Trophoblast cell (in vitro differentiated cells and primary cell): Measurements from ENCODE around the gene FOXF2.

Experiments used
- DNase-seq, 2 donors: peaks; one replicate each; pipeline ENCODE4 v3.0.0-alpha.2; 2016
- H2AFZ ChIP-seq: 2 replicates; pipeline ENCODE4 v1.6.1; 2013; ENCODE audit warnings: low read length, moderate library complexity, mild to moderate bottlenecking; ENCODE audit not compliant: insufficient read depth, poor library complexity
- H2AK5ac ChIP-seq: 2 replicates; pipeline ENCODE4 v1.6.1; 2013; ENCODE audit warnings: mild to moderate bottlenecking, low read length
- H2BK120ac ChIP-seq: 2 replicates; pipeline ENCODE4 v1.6.1; 2013; ENCODE audit warnings: low read length, mild to moderate bottlenecking, moderate library complexity; ENCODE audit not compliant: insufficient read depth, poor library complexity
- H2BK12ac ChIP-seq: 2 replicates; pipeline ENCODE4 v1.6.1; 2013; ENCODE audit warnings: mild to moderate bottlenecking, low read length, moderate library complexity
- H2BK5ac ChIP-seq: 2 replicates; pipeline ENCODE4 v1.6.1; 2013; ENCODE audit warnings: low read length, low read depth, moderate library complexity, mild to moderate bottlenecking; ENCODE audit not compliant: poor library complexity
- H3K14ac ChIP-seq: 2 replicates; pipeline ENCODE4 v1.6.1; 2013; ENCODE audit warnings: mild to moderate bottlenecking, low read length
- H3K18ac ChIP-seq: 2 replicates; pipeline ENCODE4 v1.6.1; 2013; ENCODE audit warnings: mild to moderate bottlenecking, low read length
- H3K23ac ChIP-seq: 2 replicates; pipeline ENCODE4 v1.6.1; 2013; ENCODE audit warnings: low read length
- H3K27ac ChIP-seq: 2 replicates; pipeline ENCODE4 v1.5.1; 2013; ENCODE audit warnings: low read depth, mild to moderate bottlenecking, inconsistent platforms, low read length, moderate library complexity
- H3K27me3 ChIP-seq: 2 replicates; pipeline ENCODE4 v1.6.1; 2013; ENCODE audit warnings: inconsistent platforms, mild to moderate bottlenecking, low read length, moderate library complexity; ENCODE audit not compliant: insufficient read depth
- H3K36me3 ChIP-seq, 2 experiments: 1 replicate in 1 of 2; 2 replicates in 1 of 2; pipeline ENCODE4 v1.6.1; 2013; ENCODE audit warnings: low read length in 2 of 2, mild to moderate bottlenecking in 2 of 2, moderate library complexity in 1 of 2; ENCODE audit not compliant: insufficient read depth in 2 of 2, control insufficient read depth in 1 of 2
- H3K4ac ChIP-seq: 2 replicates; pipeline ENCODE4 v1.6.1; 2013; ENCODE audit warnings: low read depth, mild to moderate bottlenecking, low read length, moderate library complexity
- H3K4me1 ChIP-seq, 2 experiments: 1 replicate in 1 of 2; 2 replicates in 1 of 2; pipeline ENCODE4 v1.6.1; 2013; ENCODE audit warnings: low read length in 2 of 2, mild to moderate bottlenecking in 2 of 2, moderate library complexity in 1 of 2; ENCODE audit not compliant: insufficient read depth in 2 of 2, control insufficient read depth in 1 of 2
- H3K4me2 ChIP-seq: 2 replicates; pipeline ENCODE4 v1.6.1; 2013; ENCODE audit warnings: inconsistent platforms, mild to moderate bottlenecking, low read length, moderate library complexity
- H3K4me3 ChIP-seq: 2 replicates; pipeline ENCODE4 v1.5.1; 2013; ENCODE audit warnings: mild to moderate bottlenecking, low read depth, low read length, inconsistent platforms
- H3K79me1 ChIP-seq: one replicate; pipeline ENCODE4 v1.6.1; 2013; ENCODE audit warnings: low read length
- H3K79me2 ChIP-seq: 2 replicates; pipeline ENCODE4 v1.6.1; 2013; ENCODE audit warnings: low read length, mild to moderate bottlenecking; ENCODE audit not compliant: control insufficient read depth, insufficient read depth, poor library complexity
- H3K9ac ChIP-seq: 2 replicates; pipeline ENCODE4 v1.6.1; 2013; ENCODE audit warnings: mild to moderate bottlenecking, low read length
- H3K9me3 ChIP-seq: 2 replicates; pipeline ENCODE4 v1.6.1; 2013; ENCODE audit warnings: low read depth, mild to moderate bottlenecking, control low read depth, inconsistent platforms, low read length; ENCODE audit not compliant: insufficient read depth
- H4K12ac ChIP-seq: 2 replicates; pipeline ENCODE4 v1.6.1; 2013; ENCODE audit warnings: low read depth, mild to moderate bottlenecking, low read length, moderate library complexity
- H4K8ac ChIP-seq: 2 replicates; pipeline ENCODE4 v1.6.1; 2013; ENCODE audit warnings: low read depth, mild to moderate bottlenecking, low read length, moderate library complexity
- H4K91ac ChIP-seq: one replicate; pipeline ENCODE4 v1.6.1; 2013; ENCODE audit warnings: low read depth, mild to moderate bottlenecking, low read length, moderate library complexity
- WGBS: extraction: QIAGEN DNeasy Blood & Tissue Kit; methylation state at CpG from one replicate; pipeline ENCODE4 v1.1.7; 2013; ENCODE audit warnings: missing lambda C conversion rate; ENCODE audit not compliant: insufficient read length, insufficient coverage; ENCODE audit errors: extremely low coverage; 5-methylcytosine and 5-hydroxymethylcytosine counted together

FOXF2 gene

GRCh38 chr6:1390946-1391799 lies 1.8 kb downstream of the FOXF2 start:
- H3K79me1 ChIP-seq = no peaks in the 10 kb centered on the region
- peaks cover 7% of the 10 kb centered on the region for H3K9me3 ChIP-seq
- H3K79me2 ChIP-seq = no peaks in the 10 kb centered on the region
- peak overlapping the region; percentile 33 for H3K4me3 ChIP-seq
- H3K14ac ChIP-seq = no peak overlapping the region
- no peak overlapping the region for H3K9ac ChIP-seq
- peaks cover 13 to 20% of the 10 kb centered on the region in 2 experiments for H3K4me1 ChIP-seq
- H4K8ac ChIP-seq = no peak overlapping the region
- H3K27ac ChIP-seq = no peak overlapping the region
- no CpG with 5 or more reads among the region's 30 CpGs for WGBS
- peak overlapping the region; percentile 62 for H3K4me2 ChIP-seq
- H3K27me3 ChIP-seq = peaks cover 88% of the 10 kb centered on the region
- no peaks in the 10 kb centered on the region for H3K36me3 ChIP-seq
- H4K91ac ChIP-seq = no peak overlapping the region
- H2AFZ ChIP-seq = no peak overlapping the region
- H2BK120ac ChIP-seq = no peak overlapping the region
- no peak overlapping the region for H2BK12ac ChIP-seq
- H2BK5ac ChIP-seq = no peak overlapping the region
- no peak overlapping the region for H3K23ac ChIP-seq
- no peak overlapping the region for H3K4ac ChIP-seq
- H3K18ac ChIP-seq = no peak overlapping the region
- H4K12ac ChIP-seq = no peak overlapping the region
- peak; percentile 49 to 53 for DNase-seq
- H2AK5ac ChIP-seq = no peak overlapping the region

- H2BK120ac ChIP-seq = no peak overlapping the region
- no peak overlapping the region for H3K4ac ChIP-seq
- no peak overlapping the region for H3K18ac ChIP-seq
- no CpG with 5 or more reads among the region's 11 CpGs for WGBS
- no peak overlapping the region for H3K4me2 ChIP-seq
- peaks cover 13 to 20% of the 10 kb centered on the region in 2 experiments for H3K4me1 ChIP-seq
- H2AFZ ChIP-seq = no peak overlapping the region
- H3K27me3 ChIP-seq = peaks cover 83% of the 10 kb centered on the region
- no peak overlapping the region for H4K8ac ChIP-seq
- no peaks in the 10 kb centered on the region for H3K79me1 ChIP-seq
- H2AK5ac ChIP-seq = no peak overlapping the region
- H3K79me2 ChIP-seq = no peaks in the 10 kb centered on the region
- H2BK12ac ChIP-seq = no peak overlapping the region
- no peak for DNase-seq
- no peak overlapping the region for H3K23ac ChIP-seq
- no peak overlapping the region for H3K27ac ChIP-seq
- no peak overlapping the region for H3K9ac ChIP-seq
- H3K9me3 ChIP-seq = peaks cover 7% of the 10 kb centered on the region
- H3K14ac ChIP-seq = no peak overlapping the region
- H3K4me3 ChIP-seq = no peak overlapping the region
- H4K12ac ChIP-seq = no peak overlapping the region
- H3K36me3 ChIP-seq = no peaks in the 10 kb centered on the region
- H4K91ac ChIP-seq = no peak overlapping the region
- no peak overlapping the region for H2BK5ac ChIP-seq
Measured at GRCh38 chr6:1391800-1392309, 2.5 kb downstream of the FOXF2 start.

DNA sequence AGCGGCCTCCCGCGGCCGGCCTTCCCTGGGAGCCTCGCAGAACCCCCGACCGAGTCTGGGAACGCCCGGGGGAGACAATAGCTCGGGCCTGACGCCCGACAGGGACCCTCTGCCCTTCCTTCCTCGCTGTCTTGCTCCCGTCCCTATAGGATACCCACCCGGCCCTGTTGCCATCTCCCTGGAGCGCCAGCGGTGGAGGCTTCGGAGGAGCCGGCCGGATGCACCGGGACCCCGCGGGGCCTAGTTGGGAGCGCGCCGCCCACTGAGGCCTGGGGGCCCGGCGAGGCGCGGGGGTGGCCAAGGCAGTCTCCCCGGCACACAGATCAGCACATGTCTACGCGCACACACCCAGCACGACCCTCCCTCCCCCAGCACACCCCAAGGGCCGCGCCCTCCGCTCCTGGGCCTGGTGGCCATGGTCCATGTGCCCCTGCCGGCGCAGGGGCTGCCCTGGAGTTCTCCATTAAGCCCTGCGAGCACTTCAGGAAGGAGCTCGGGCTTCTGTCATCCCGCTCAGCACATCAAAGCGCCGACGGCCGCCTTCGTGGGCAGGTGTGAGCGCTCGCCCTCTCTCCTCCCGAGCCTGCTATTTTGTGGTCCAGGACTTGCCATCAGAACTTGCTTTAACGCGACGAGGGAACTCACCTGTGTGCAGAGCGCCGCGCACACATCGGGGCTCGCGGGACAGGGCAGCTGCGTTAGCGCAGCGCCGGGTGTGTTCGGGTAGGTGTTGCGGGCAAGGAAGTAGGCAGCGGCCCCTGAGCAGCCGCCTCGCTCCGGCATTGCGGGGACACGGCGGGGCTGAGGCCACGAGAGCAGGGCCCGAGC lies 3.7 kb downstream of the FOXF2 start:
- no peak overlapping the region for H3K4me3 ChIP-seq
- H3K23ac ChIP-seq = no peak overlapping the region
- no peak overlapping the region for H4K91ac ChIP-seq
- H3K4ac ChIP-seq = no peak overlapping the region
- H3K9me3 ChIP-seq = peaks cover 7% of the 10 kb centered on the region
- no peaks in the 10 kb centered on the region for H3K79me1 ChIP-seq
- H3K4me1 ChIP-seq = peaks cover 11 to 19% of the 10 kb centered on the region in 2 experiments
- no peak overlapping the region for H3K9ac ChIP-seq
- no peak overlapping the region for H3K14ac ChIP-seq
- H2AK5ac ChIP-seq = no peak overlapping the region
- H3K27ac ChIP-seq = no peak overlapping the region
- no peak overlapping the region for H4K12ac ChIP-seq
- peaks cover 77% of the 10 kb centered on the region for H3K27me3 ChIP-seq
- DNase-seq = no peak
- WGBS = no CpG with 5 or more reads among the region's 74 CpGs
- no peak overlapping the region for H4K8ac ChIP-seq
- H2BK12ac ChIP-seq = no peak overlapping the region
- H2AFZ ChIP-seq = no peak overlapping the region
- no peak overlapping the region for H2BK5ac ChIP-seq
- peak overlapping the region; percentile 34 for H3K4me2 ChIP-seq
- H3K36me3 ChIP-seq = no peaks in the 10 kb centered on the region
- no peak overlapping the region for H2BK120ac ChIP-seq
- no peak overlapping the region for H3K18ac ChIP-seq
- no peaks in the 10 kb centered on the region for H3K79me2 ChIP-seq

DNA sequence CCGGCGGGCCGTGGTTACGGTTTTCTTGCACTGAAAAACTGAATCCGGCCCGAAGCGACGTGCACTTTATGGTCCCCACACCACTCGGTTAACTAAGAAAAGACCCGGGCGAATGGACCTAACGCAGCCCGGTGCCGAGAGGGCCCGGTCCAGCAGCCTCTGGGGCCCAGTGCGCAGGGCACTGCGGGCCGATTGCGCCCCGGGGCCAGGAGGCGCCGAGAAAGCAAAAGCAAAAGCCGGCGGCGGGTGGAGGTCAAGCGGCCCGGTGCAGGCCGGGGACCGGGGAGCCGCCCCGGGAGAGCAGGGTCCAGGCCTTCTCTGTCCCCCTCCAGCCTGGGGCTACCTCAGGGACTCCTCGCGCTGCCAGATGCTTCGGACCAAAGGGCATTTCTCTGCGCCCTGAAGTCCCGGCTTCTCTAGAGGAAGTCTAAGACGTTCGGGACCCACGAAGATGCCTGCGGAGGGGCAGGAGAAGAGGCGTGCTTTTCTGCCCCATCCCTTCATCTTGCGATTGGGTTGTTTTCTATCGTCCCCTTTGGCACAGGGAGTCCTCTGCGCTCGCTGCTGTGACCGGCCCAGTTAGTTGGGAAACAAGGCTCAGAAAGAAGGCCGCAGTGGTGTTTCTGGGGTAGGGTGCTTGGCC lies 4.4 kb downstream of the FOXF2 start:
- WGBS = no CpG with 5 or more reads among the region's 47 CpGs
- Histone ChIP-seq H3K23ac (no peak overlapping the region), H3K4ac (no peak overlapping the region), H2BK5ac (no peak overlapping the region), H3K4me1 (peaks cover 9 to 16% of the 10 kb centered on the region in 2 experiments), H4K91ac (no peak overlapping the region), H3K18ac (no peak overlapping the region), H2BK12ac (no peak overlapping the region), H3K9me3 (peaks cover 7% of the 10 kb centered on the region), H4K12ac (no peak overlapping the region), H3K27me3 (peaks cover 70% of the 10 kb centered on the region), H2AFZ (no peak overlapping the region), H3K14ac (no peak overlapping the region), H4K8ac (no peak overlapping the region), H3K27ac (no peak overlapping the region), H3K79me1 (no peaks in the 10 kb centered on the region), H3K79me2 (no peaks in the 10 kb centered on the region), H2AK5ac (no peak overlapping the region), H3K4me3 (no peak overlapping the region), H2BK120ac (no peak overlapping the region), H3K36me3 (no peaks in the 10 kb centered on the region), H3K9ac (no peak overlapping the region), H3K4me2 (peak overlapping the region; percentile 34)
- peak in 1 of 2 donors; percentile 20 for DNase-seq
